IMR-90 (cell line): Measurements from ENCODE around the gene FAR2. TPM values are rescaled to one million over a fixed set of nuclear protein-coding genes. Genes with fewer than 3 reads are reported as not detected.

Experiments used
- ATAC-seq: fragments of 200-7000 bp; cut with Tn5 transposase; 2 replicates; pipeline ENCODE4 v1.9.1; 2020; ENCODE audit warnings: low read depth, mild to moderate bottlenecking, moderate library complexity
- BruUV-seq: library from RNA; stranded (reverse); fragments of 400-500 nt; replicated peaks from 2 replicates; lab custom pipeline; 2021; lab: Mats Ljungman, UMichigan
- CTCF ChIA-PET: fragments of 300-600 bp; formaldehyde crosslinking; extraction: SDS; loops from one replicate; lab custom pipeline; 2021; ENCODE audit warnings: antibody characterized with exemption; lab: Yijun Ruan, JAX
- POLR2A ChIA-PET: fragments of 300-600 bp; sonication (Branson Sonifier 250); formaldehyde crosslinking; loops from one replicate; lab custom pipeline; 2022; ENCODE audit warnings: antibody characterized with exemption; ENCODE audit not compliant: unreplicated experiment; lab: Charles Lee
- DNase-seq: peaks from one replicate; pipeline ENCODE4 v3.0.0; 2013
- H2AFZ ChIP-seq: replicated peaks from 2 replicates; pipeline ENCODE3; 2013; ENCODE audit warnings: low read length, mild to moderate bottlenecking; ENCODE audit not compliant: poor library complexity
- H2AK5ac ChIP-seq: 2 replicates; pipeline ENCODE4 v1.6.1; 2013; ENCODE audit warnings: low read depth, low read length, inconsistent platforms
- H2AK9ac ChIP-seq: replicated peaks from 2 replicates; pipeline ENCODE3; 2013; ENCODE audit warnings: mild to moderate bottlenecking, low read depth, low read length, moderate library complexity; ENCODE audit not compliant: poor library complexity
- H2BK120ac ChIP-seq: 2 replicates; pipeline ENCODE4 v1.6.1; 2013; ENCODE audit warnings: low read depth, low read length, inconsistent platforms
- H2BK15ac ChIP-seq: 3 replicates; pipeline ENCODE4 v1.6.1; 2013; ENCODE audit warnings: low read depth, low read length, inconsistent platforms
- H2BK20ac ChIP-seq: 2 replicates; pipeline ENCODE4 v1.6.1; 2013; ENCODE audit warnings: low read depth, mild to moderate bottlenecking, inconsistent platforms, low read length, moderate library complexity
- H2BK5ac ChIP-seq: 2 replicates; pipeline ENCODE4 v1.6.1; 2013; ENCODE audit warnings: mild to moderate bottlenecking, low read depth, low read length, inconsistent platforms; ENCODE audit not compliant: poor library complexity, severe bottlenecking
- H3K14ac ChIP-seq: replicated peaks from 2 replicates; pipeline ENCODE4 v1.6.1; 2013; ENCODE audit warnings: low read depth, low read length, inconsistent platforms
- H3K18ac ChIP-seq: 2 replicates; pipeline ENCODE4 v1.6.1; 2013; ENCODE audit warnings: low read depth, low read length, control low read depth
- H3K23ac ChIP-seq: 2 replicates; pipeline ENCODE4 v1.6.1; 2013; ENCODE audit warnings: low read depth, low read length, inconsistent platforms
- H3K27ac ChIP-seq: 2 replicates; pipeline ENCODE4 v1.5.1; 2013; ENCODE audit warnings: mild to moderate bottlenecking, control low read depth, low read length; ENCODE audit not compliant: insufficient read depth
- H3K27me3 ChIP-seq: 2 replicates; pipeline ENCODE4 v1.6.1; 2013; ENCODE audit warnings: low read length; ENCODE audit not compliant: control insufficient read depth, insufficient read depth
- H3K36me3 ChIP-seq: 2 replicates; pipeline ENCODE4 v1.6.1; 2013; ENCODE audit warnings: low read length, mixed read lengths; ENCODE audit not compliant: control insufficient read depth, insufficient read depth
- H3K4ac ChIP-seq: 2 replicates; pipeline ENCODE4 v1.6.1; 2013; ENCODE audit warnings: low read depth, low read length, inconsistent platforms
- H3K4me1 ChIP-seq: 2 replicates; pipeline ENCODE4 v1.6.1; 2013; ENCODE audit warnings: low read length, mixed read lengths; ENCODE audit not compliant: control insufficient read depth, insufficient read depth
- H3K4me2 ChIP-seq: 2 replicates; pipeline ENCODE4 v1.6.1; 2013; ENCODE audit warnings: low read depth, mild to moderate bottlenecking, control low read depth, low read length, moderate library complexity
- H3K4me3 ChIP-seq: 2 replicates; pipeline ENCODE4 v1.5.1; 2013; ENCODE audit warnings: low read depth, mild to moderate bottlenecking, control low read depth, low read length, moderate library complexity; ENCODE audit not compliant: insufficient read depth
- H3K56ac ChIP-seq: 2 replicates; pipeline ENCODE4 v1.6.1; 2013; ENCODE audit warnings: low read length, inconsistent platforms; ENCODE audit not compliant: insufficient read depth; ENCODE audit errors: extremely low read depth
- H3K79me1 ChIP-seq, 2 experiments: 2 replicates each; pipeline ENCODE4 v1.6.1; 2013; ENCODE audit warnings: low read length in 2 of 2, inconsistent platforms in 1 of 2, low read depth in 1 of 2
- H3K9ac ChIP-seq: 2 replicates; pipeline ENCODE4 v1.6.1; 2013; ENCODE audit warnings: low read depth, low read length, control low read depth
- H3K9me1 ChIP-seq: 2 replicates; pipeline ENCODE4 v1.6.1; 2013; ENCODE audit warnings: low read length, inconsistent platforms; ENCODE audit not compliant: insufficient read depth
- H3K9me3 ChIP-seq: 2 replicates; pipeline ENCODE4 v1.6.1; 2013; ENCODE audit warnings: low read length; ENCODE audit not compliant: control insufficient read depth, insufficient read depth
- H4K20me1 ChIP-seq: 2 replicates; pipeline ENCODE4 v1.6.1; 2013; ENCODE audit warnings: low read length, inconsistent platforms; ENCODE audit not compliant: insufficient read depth
- H4K5ac ChIP-seq: 2 replicates; pipeline ENCODE4 v1.6.1; 2013; ENCODE audit warnings: mild to moderate bottlenecking, low read depth, low read length, control low read depth
- H4K8ac ChIP-seq, 2 experiments: 2 replicates each; pipeline ENCODE4 v1.6.1; 2013; ENCODE audit warnings: low read depth in 2 of 2, low read length in 2 of 2, control low read depth in 1 of 2, inconsistent platforms in 1 of 2
- H4K91ac ChIP-seq: 2 replicates; pipeline ENCODE4 v1.6.1; 2013; ENCODE audit warnings: low read depth, low read length, inconsistent platforms; ENCODE audit not compliant: insufficient read depth
- BHLHE40 ChIP-seq: fragments of 150-350 bp; IDR thresholded peaks from 2 replicates; pipeline ENCODE4 v1.6.1; 2016; ENCODE audit warnings: mild to moderate bottlenecking, low read depth, low read length
- CEBPB ChIP-seq: IDR thresholded peaks from 2 replicates; pipeline ENCODE4 v1.6.1; 2012; ENCODE audit warnings: low read depth, low read length, improper control_type of control experiment
- CTCF ChIP-seq: conservative IDR thresholded peaks from 2 replicates; pipeline ENCODE4 v1.5.1; 2012; ENCODE audit warnings: mild to moderate bottlenecking, low read depth, low read length, improper control_type of control experiment
- MAFK ChIP-seq: IDR thresholded peaks from 2 replicates; pipeline ENCODE4 v1.6.1; 2012; ENCODE audit warnings: low read depth, low read length, improper control_type of control experiment
- NFE2L2 ChIP-seq: fragments of 150-350 bp; IDR thresholded peaks from 2 replicates; pipeline ENCODE4 v1.6.1; 2016; ENCODE audit warnings: low read depth, mild to moderate bottlenecking, low read length
- POLR2A ChIP-seq: IDR thresholded peaks from 2 replicates; pipeline ENCODE4 v1.6.1; 2012; ENCODE audit warnings: mild to moderate bottlenecking, low read depth, low read length
- RFX5 ChIP-seq: IDR thresholded peaks from 2 replicates; pipeline ENCODE4 v1.8.0; 2012; ENCODE audit warnings: low read depth, mild to moderate bottlenecking, low read length, moderate library complexity
- USF2 ChIP-seq: fragments of 150-350 bp; IDR thresholded peaks from 2 replicates; pipeline ENCODE4 v1.6.1; 2017; ENCODE audit warnings: mild to moderate bottlenecking, antibody characterized with exemption, low read length, low read depth
- WGBS, 2 experiments: methylation state at CpG; one replicate each; pipeline versions ENCODE4 v1.1.5 to v1.1.7; 2013; ENCODE audit warnings: missing lambda C conversion rate in 2 of 2; ENCODE audit not compliant: insufficient read length in 1 of 2; ENCODE audit errors: extremely low coverage in 2 of 2; 5-methylcytosine and 5-hydroxymethylcytosine counted together
- dilution Hi-C: fragments of 300-500 bp; cut with HindIII; formaldehyde crosslinking; loops from one replicate; pipeline ENCODE4 v1.14.3; 2018; ENCODE audit warnings: low sequenced_read_pairs; ENCODE audit not compliant: unreplicated experiment
- in situ Hi-C: fragments of 300-500 bp; cut with MboI; formaldehyde crosslinking; loops from 3 replicates; pipeline ENCODE4 v1.14.3; 2019; ENCODE audit warnings: low sequenced_read_pairs, inconsistent platforms, mixed read lengths
- intact Hi-C: fragments of 100-400 bp; cut with micrococcal nuclease; formaldehyde crosslinking; loops from 2 replicates; pipeline ENCODE4 v1.10.0; 2022
- polyA plus RNA-seq, 3 experiments: library from polyadenylated mRNA; depleted of rRNA; stranded (reverse); fragments of >200 nt; gene quantifications; 2 replicates each; pipeline ENCODE4 v1.2.3, GENCODE V29; 2012; ENCODE audit warnings: low replicate concordance in 1 of 3
- total RNA-seq: library from RNA; depleted of rRNA; stranded (reverse); fragments of >200 nt; gene quantifications from 2 replicates; pipeline ENCODE4 v1.2.3, GENCODE V29; 2012

Gene FAR2
- total and polyA plus RNA-seq, 2 of the 4 experiments (the other 2 are of a cell fraction), result 1.1 to 2.0 TPM

- TF ChIP-seq RFX5 (no peak), POLR2A (no peak)
Measured at GRCh38 chr12:29320295-29321085, 171.4 kb downstream of the FAR2 start (continued).

- no peaks in the 10 kb centered on the region for H3K79me1 ChIP-seq
- no peak overlapping the region for H3K4me3 ChIP-seq
- no peak overlapping the region for H2AK5ac ChIP-seq
- H3K27ac ChIP-seq, result no peak overlapping the region
- no peaks in the 10 kb centered on the region for H4K20me1 ChIP-seq
- H4K8ac ChIP-seq, result no peak overlapping the region
- BruUV-seq, result no TSS peak
- DNase-seq (no peak), ATAC-seq (no peak)
- H4K5ac ChIP-seq, result no peak overlapping the region
- no peak overlapping the region for H2BK5ac ChIP-seq
- H2BK20ac ChIP-seq, result no peak overlapping the region
- no peak overlapping the region for H3K9ac ChIP-seq
- no CpG with 5 or more reads among the region's 3 CpGs for WGBS, 2 experiments
- no peaks in the 10 kb centered on the region for H3K27me3 ChIP-seq
- no peak overlapping the region for H3K4me2 ChIP-seq
- no peak overlapping the region for H3K23ac ChIP-seq
- H2AK9ac ChIP-seq, result no peak overlapping the region
- POLR2A ChIA-PET, result no interaction called here
- H4K91ac ChIP-seq, result no peak overlapping the region
- no peak overlapping the region for H3K14ac ChIP-seq
- dilution Hi-C loops (no loop called here), intact Hi-C loops (no loop called here), in situ Hi-C loops (no loop called here)
- no peak overlapping the region for H3K56ac ChIP-seq
- TF ChIP-seq CTCF (no peak), NFE2L2 (no peak), BHLHE40 (no peak), RFX5 (no peak), USF2 (no peak), CEBPB (no peak), POLR2A (no peak), MAFK (no peak)
- H3K4me1 ChIP-seq, result peaks cover 5% of the 10 kb centered on the region; the same call in 1 of the 2 replicates
- no peak overlapping the region for H2BK120ac ChIP-seq
- H2AFZ ChIP-seq, result no peak overlapping the region
- no peaks in the 10 kb centered on the region; the same call in 1 of the 2 replicates for H3K9me3 ChIP-seq
- no peak overlapping the region for H3K4ac ChIP-seq
- no peak overlapping the region for H3K18ac ChIP-seq
- no peak overlapping the region for H2BK15ac ChIP-seq
- CTCF ChIA-PET, result interaction anchor here (0.6 kb wide), 1 partner anchor 245 kb away, joined by 3 read pairs; no protein-coding TSS in a partner anchor
- peaks cover 2% of the 10 kb centered on the region for H3K36me3 ChIP-seq
- H3K9me1 ChIP-seq, result no peaks in the 10 kb centered on the region; the same call in 1 of the 2 replicates
Measured at GRCh38 chr12:29322157-29322556, 173.1 kb downstream of the FAR2 start.
